Measurements from ENCODE around the gene SFT2D2. TPM values are rescaled to one million over a fixed set of nuclear protein-coding genes. Genes with fewer than 3 reads are reported as not detected.

The SFT2D2 gene
- total RNA-seq, 1 donor from 2014 or later, result 22.5 TPM

GRCh38 chr1:168245042-168245441, 19.2 kb downstream of the SFT2D2 start:
- DNase-seq (ENCODE audit: low read depth), result no peak
- TF ChIP-seq CTCF (conservative IDR thresholded peaks at IDR 0.05; ENCODE audit: low read depth, low read length), result no peak
- no peak overlapping the region for H3K4me3 ChIP-seq (ENCODE audit: low read depth, low read length)

DNA sequence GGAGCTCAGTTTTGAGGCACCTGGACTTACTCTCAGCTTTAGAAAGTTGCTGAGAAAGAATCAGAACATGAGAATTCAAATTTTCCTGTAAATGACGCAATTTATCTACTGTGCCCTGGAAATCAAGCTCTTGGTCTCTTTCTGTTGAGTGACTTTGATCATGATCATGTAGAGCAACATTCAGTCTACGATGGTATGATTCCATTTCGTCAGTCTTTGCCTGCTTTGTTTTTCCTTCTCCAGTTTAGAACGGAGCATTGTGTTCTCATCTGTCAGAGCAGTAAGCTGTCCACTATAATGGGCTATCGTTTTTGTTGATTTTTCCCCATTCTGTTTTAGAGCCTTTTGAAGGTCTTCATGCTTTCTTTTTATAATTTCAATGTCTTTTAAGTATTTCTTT, 20.7 kb downstream of the SFT2D2 start:
- no peak for TF ChIP-seq CTCF (conservative IDR thresholded peaks at IDR 0.05; ENCODE audit: low read depth, low read length)
- H3K4me3 ChIP-seq (ENCODE audit: low read depth, low read length), result no peak overlapping the region
- no peak for DNase-seq (ENCODE audit: low read depth)

DNA sequence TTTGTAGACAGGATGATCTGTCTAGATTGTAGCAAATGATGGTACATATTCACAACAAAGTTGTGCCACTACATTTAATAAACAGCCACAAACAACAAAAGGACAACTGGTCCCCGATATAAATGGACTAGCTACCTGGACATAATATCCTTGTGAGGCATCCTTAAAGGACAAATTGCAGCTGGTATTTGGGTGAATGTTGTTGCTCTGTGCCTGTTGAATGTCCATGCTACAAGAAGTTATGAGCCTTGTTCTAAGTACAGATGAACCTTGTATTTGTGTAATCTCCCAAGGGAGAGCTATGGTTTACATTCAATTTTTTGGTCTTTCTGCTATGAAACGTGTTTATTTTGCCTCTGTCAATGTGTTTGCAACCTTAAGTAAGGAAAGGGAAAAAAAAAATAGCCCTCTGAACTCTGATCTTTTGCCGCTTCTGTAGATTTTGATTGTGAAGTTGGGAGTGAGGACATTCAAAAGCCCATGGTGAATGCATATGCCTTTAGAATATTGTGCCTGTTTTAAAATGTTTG, 26.5 kb downstream of the SFT2D2 start:
- TF ChIP-seq CTCF (conservative IDR thresholded peaks at IDR 0.05; ENCODE audit: low read depth, low read length), result no peak
- no peak overlapping the region for H3K4me3 ChIP-seq (ENCODE audit: low read depth, low read length)
- DNase-seq (ENCODE audit: low read depth), result no peak

DNA sequence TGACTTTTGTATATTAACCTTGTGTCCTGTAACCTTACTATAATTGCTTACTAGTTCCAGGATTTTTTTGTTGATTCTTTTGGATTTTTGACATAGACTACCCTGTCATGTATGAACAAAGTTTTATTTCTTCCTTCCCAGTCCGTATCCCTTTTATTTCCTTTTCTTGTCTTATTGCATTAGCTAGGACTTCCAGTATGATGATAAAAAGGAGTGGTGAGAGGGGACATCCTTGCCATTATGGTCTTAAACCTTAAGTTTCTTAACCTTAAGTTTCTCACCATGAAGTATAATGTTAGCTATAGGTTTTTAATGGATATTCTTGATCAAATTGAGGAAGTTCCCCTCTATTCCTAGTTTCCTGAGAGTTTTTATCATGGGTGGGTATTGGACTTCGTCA, 30.4 kb downstream of the SFT2D2 start:
- no peak overlapping the region for H3K4me3 ChIP-seq (ENCODE audit: low read depth, low read length)
- DNase-seq (ENCODE audit: low read depth), result no peak
- no peak for TF ChIP-seq CTCF (conservative IDR thresholded peaks at IDR 0.05; ENCODE audit: low read depth, low read length)

DNA sequence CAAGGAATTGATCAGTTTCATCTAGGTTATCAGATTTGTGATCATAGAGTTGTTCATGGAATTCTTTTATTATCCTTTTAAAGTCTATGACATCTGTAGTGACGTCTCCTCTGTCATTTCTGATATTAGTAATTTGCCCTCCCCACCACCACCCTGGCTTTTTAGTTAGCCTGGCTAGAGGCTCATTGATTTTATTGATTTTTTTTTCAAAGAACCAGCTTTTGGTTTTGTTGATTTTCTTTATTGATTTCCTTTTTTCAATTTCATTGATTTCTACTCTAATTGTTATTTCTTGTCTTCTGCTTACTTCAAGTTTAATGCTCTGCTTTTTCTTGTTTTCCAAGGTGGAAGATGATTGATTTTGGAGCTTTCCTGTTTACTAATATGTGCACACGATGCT, 31.6 kb downstream of the SFT2D2 start:
- no peak for DNase-seq (ENCODE audit: low read depth)
- no peak for TF ChIP-seq CTCF (conservative IDR thresholded peaks at IDR 0.05; ENCODE audit: low read depth, low read length)
- H3K4me3 ChIP-seq (ENCODE audit: low read depth, low read length), result no peak overlapping the region

- no peak for TF ChIP-seq CTCF (conservative IDR thresholded peaks at IDR 0.05; ENCODE audit: low read depth, low read length)
- no peak overlapping the region for H3K4me3 ChIP-seq (ENCODE audit: low read depth, low read length)
- no peak for DNase-seq (ENCODE audit: low read depth)
These were observed 33.8 kb downstream of the SFT2D2 start for GRCh38 chr1:168259567-168259966.

- DNase-seq (ENCODE audit: low read depth), result no peak
- no peak for TF ChIP-seq CTCF (conservative IDR thresholded peaks at IDR 0.05; ENCODE audit: low read depth, low read length)
- no peak overlapping the region for H3K4me3 ChIP-seq (ENCODE audit: low read depth, low read length)
These were observed 34.6 kb downstream of the SFT2D2 start for GRCh38 chr1:168260393-168260792.

Data from epithelial cell of proximal tubule (primary cell).